Measurements from ENCODE around the gene ATP8B1.
A peak's percentile ranks its signal among the peaks of the same experiment; 100 is the strongest.

ATP8B1 gene

GRCh38 chr18:57764087-57764486 is 39.0 kb downstream of the ATP8B1 start:
- TF ChIP-seq CTCF (IDR thresholded peaks at IDR 0.05; ENCODE audit: extremely low read depth, insufficient read depth, missing control alignments) = no peak
- in situ Hi-C loops (cut with MboI; ENCODE audit: low pct_unique_long_range_greater_than_20kb, low sequenced_read_pairs, unreplicated experiment) = no loop called here
- DNase-seq (ENCODE audit: low spot score) = no peak

- no peak for TF ChIP-seq CTCF (IDR thresholded peaks at IDR 0.05; ENCODE audit: extremely low read depth, insufficient read depth, missing control alignments)
- in situ Hi-C loops (cut with MboI; ENCODE audit: low pct_unique_long_range_greater_than_20kb, low sequenced_read_pairs, unreplicated experiment) = no loop called here
- DNase-seq (ENCODE audit: low spot score) = no peak
Measured at GRCh38 chr18:57762686-57763085, 40.4 kb downstream of the ATP8B1 start.

- in situ Hi-C loops (cut with MboI; ENCODE audit: low pct_unique_long_range_greater_than_20kb, low sequenced_read_pairs, unreplicated experiment) = no loop called here
- no peak for DNase-seq (ENCODE audit: low spot score)
- TF ChIP-seq CTCF (IDR thresholded peaks at IDR 0.05; ENCODE audit: extremely low read depth, insufficient read depth, missing control alignments) = no peak
Measured at GRCh38 chr18:57759650-57760049, 43.5 kb downstream of the ATP8B1 start.

GRCh38 chr18:57755473-57756067 is 47.5 kb downstream of the ATP8B1 start:
- no peak for DNase-seq (ENCODE audit: low spot score)

GRCh38 chr18:57754577-57755338 is 48.4 kb downstream of the ATP8B1 start:
- DNase-seq (ENCODE audit: low spot score) = peak; percentile 21
- in situ Hi-C loops (cut with MboI; ENCODE audit: low pct_unique_long_range_greater_than_20kb, low sequenced_read_pairs, unreplicated experiment) = no loop called here
- TF ChIP-seq CTCF (IDR thresholded peaks at IDR 0.05; ENCODE audit: extremely low read depth, insufficient read depth, missing control alignments) = no peak

More at GRCh38 chr18:57755473-57756067, 47.5 kb downstream of the ATP8B1 start:
- in situ Hi-C loops (cut with MboI; ENCODE audit: low pct_unique_long_range_greater_than_20kb, low sequenced_read_pairs, unreplicated experiment) = no loop called here
- no peak for TF ChIP-seq CTCF (IDR thresholded peaks at IDR 0.05; ENCODE audit: extremely low read depth, insufficient read depth, missing control alignments)

- DNase-seq (ENCODE audit: low spot score) = no peak
- TF ChIP-seq CTCF (IDR thresholded peaks at IDR 0.05; ENCODE audit: extremely low read depth, insufficient read depth, missing control alignments) = no peak
- in situ Hi-C loops (cut with MboI; ENCODE audit: low pct_unique_long_range_greater_than_20kb, low sequenced_read_pairs, unreplicated experiment) = no loop called here
Measured at GRCh38 chr18:57753063-57753462, 50.1 kb downstream of the ATP8B1 start.

Data from GM13977 (cell line).